C4-2B (cell line): ENCODE results near the gene PROSER2.

Source experiments
- CTCF ChIP-seq: fragments of 450-650 bp; conservative IDR thresholded peaks from 2 replicates; pipeline ENCODE4 v1.5.1; 2017; ENCODE audit warnings: mild to moderate bottlenecking
- ZFX ChIP-seq: fragments of 450-650 bp; IDR thresholded peaks from 2 replicates; pipeline ENCODE4 v1.6.1; 2017

GRCh38 chr10:11835704-11836103, 12.5 kb downstream of the PROSER2 start:
- no peak for TF ChIP-seq CTCF
- TF ChIP-seq ZFX = no peak
